Activated T-helper 1 cell treated with anti-CD3 and anti-CD28 coated beads, Interleukin-2, amount 50 U/mL, for 16 hours (primary cell): ENCODE data around the gene CATSPERE.
"Not testable (repeated sequence)": the region's sequence is repeated elsewhere in the genome, so short reads cannot be mapped to it uniquely, and the experiment has no call there.

Experiments used
- DNase-seq, 2 donors: peaks; one replicate each; pipeline ENCODE4 v3.0.0-alpha.2; 2020; ENCODE audit warnings: low read depth in 1 of 2, low spot score in 1 of 2

CATSPERE gene

GRCh38 chr1:244661569-244662312 lies 200.7 kb downstream of the CATSPERE start:
- not testable (repeated sequence) for DNase-seq

GRCh38 chr1:244662599-244662998 lies 201.5 kb downstream of the CATSPERE start:
- no peak for DNase-seq

- DNase-seq, result no peak
These were observed 203.3 kb downstream of the CATSPERE start for GRCh38 chr1:244664353-244664752.

GRCh38 chr1:244665771-244666217 lies 204.7 kb downstream of the CATSPERE start:
- no peak for DNase-seq

- DNase-seq, result not testable (repeated sequence)
These were observed 205.8 kb downstream of the CATSPERE start for GRCh38 chr1:244666672-244667418.

- no peak for DNase-seq
These were observed 206.7 kb downstream of the CATSPERE start for GRCh38 chr1:244667797-244668196.

GRCh38 chr1:244672946-244673682 lies 212.0 kb downstream of the CATSPERE start:
- no peak for DNase-seq

- no peak for DNase-seq
These were observed 213.4 kb downstream of the CATSPERE start for GRCh38 chr1:244674446-244674845.

- no peak for DNase-seq
These were observed 214.1 kb downstream of the CATSPERE start for GRCh38 chr1:244675167-244675566.

- no peak for DNase-seq
These were observed 217.6 kb downstream of the CATSPERE start for GRCh38 chr1:244678697-244679096.

- DNase-seq, result no peak
These were observed 219.6 kb downstream of the CATSPERE start for GRCh38 chr1:244680667-244681066.

GRCh38 chr1:244682087-244682486 lies 221.0 kb downstream of the CATSPERE start:
- not testable (repeated sequence) for DNase-seq
